Gastrocnemius medialis (tissue), 4 donors: ENCODE results near the gene GLB1L2. TPM values are rescaled to one million over a fixed set of nuclear protein-coding genes. Genes with fewer than 3 reads are reported as not detected.

Source experiments
- ATAC-seq, 2 donors: fragments of 150-250 bp; one replicate each; pipeline ENCODE4 v1.9.1; 2016
- DNase-seq, 2 donors: peaks; one replicate each; pipeline ENCODE4 v3.0.0-alpha.2; 2019
- H3K27ac ChIP-seq, 4 donors: fragments of 200-600 bp; sonication (generic); 1 replicate in 1 of 4; 2 replicates in 3 of 4; pipeline ENCODE4 v1.5.1; 2016 to 2018; ENCODE audit warnings: mild to moderate bottlenecking in 2 of 4, moderate library complexity in 1 of 4
- H3K27me3 ChIP-seq, 3 donors: fragments of 200-600 bp; sonication (generic) in 2 of 3; 1 replicate in 1 of 3; 2 replicates in 2 of 3; pipeline versions ENCODE4 v1.5.1 to v1.6.0; 2016 to 2019; ENCODE audit warnings: mild to moderate bottlenecking in 1 of 3, moderate library complexity in 1 of 3
- H3K36me3 ChIP-seq, 2 donors: fragments of 200-600 bp; sonication (generic) in 1 of 2; one replicate each; pipeline ENCODE4 v1.5.1; 2017 to 2018
- H3K4me1 ChIP-seq, 2 donors: fragments of 200-600 bp; sonication (generic) in 1 of 2; one replicate each; pipeline ENCODE4 v1.5.1; 2016 to 2017; ENCODE audit warnings: mild to moderate bottlenecking in 2 of 2
- H3K4me3 ChIP-seq, 4 donors: fragments of 200-600 bp; sonication (generic) in 3 of 4; 1 replicate in 1 of 4; 2 replicates in 3 of 4; pipeline ENCODE4 v1.5.1; 2016 to 2019; ENCODE audit warnings: mild to moderate bottlenecking in 2 of 4
- H3K9me3 ChIP-seq, 3 donors: fragments of 200-600 bp; sonication (generic) in 2 of 3; 1 replicate in 1 of 3; 2 replicates in 2 of 3; pipeline ENCODE4 v1.5.1; 2016 to 2019
- CTCF ChIP-seq, 5 experiments: fragments of 450-650 bp in 3 of 5; fragments of 200-600 bp in 2 of 5; sonication (generic) in 2 of 5; IDR thresholded peaks in 4 of 5; conservative IDR thresholded peaks in 1 of 5; 1 replicate in 4 of 5; 2 replicates in 1 of 5; pipeline ENCODE4 v1.5.1; 2016 to 2019; ENCODE audit warnings: antibody characterized with exemption in 5 of 5, mild to moderate bottlenecking in 3 of 5, moderate library complexity in 3 of 5
- POLR2A ChIP-seq, 2 donors: fragments of 450-650 bp; IDR thresholded peaks; one replicate each; pipeline ENCODE4 v1.6.1; 2017; ENCODE audit warnings: antibody characterized with exemption in 2 of 2, mild to moderate bottlenecking in 2 of 2, moderate library complexity in 2 of 2
- in situ Hi-C, 4 donors: fragments of 200-750 bp; cut with MboI; loops; one replicate each; pipeline versions ENCODE4 v1.15.0 to v1.8.0; 2017; ENCODE audit warnings: low sequenced_read_pairs in 4 of 4
- intact Hi-C: fragments of 100-400 bp; cut with DNase I; formaldehyde crosslinking; loops from one replicate; pipeline ENCODE4 v1.15.1; 2023; ENCODE audit warnings: low total_unique reads
- total RNA-seq, 4 donors: library from RNA; depleted of rRNA; stranded (reverse); fragments of >200 nt; gene quantifications; one replicate each; pipeline versions ENCODE4 v1.1.0 to v1.2.3, GENCODE V29; 2016

GLB1L2 gene
- total RNA-seq, 4 donors from 2014 or later, result 0.33 to 2.9 (median 0.76) TPM; not detected in 1

- Histone ChIP-seq H3K36me3 (no peaks in the 10 kb centered on the region), H3K4me1 (no peaks in the 10 kb centered on the region), H3K27me3 (no peaks in the 10 kb centered on the region), H3K27ac (no peak overlapping the region), H3K4me3 (no peak overlapping the region), H3K9me3 (no peaks in the 10 kb centered on the region)
- no peak for DNase-seq
- no peak for ATAC-seq
- intact Hi-C loops (no loop called here), in situ Hi-C loops (no loop called here)
- TF ChIP-seq POLR2A (IDR thresholded peaks at IDR 0.05) (no peak), CTCF (IDR thresholded peaks at IDR 0.05 in 4 of 5, conservative IDR thresholded peaks at IDR 0.05 in 1 of 5) (no peak)
Measured at GRCh38 chr11:134345237-134345550, 13.4 kb downstream of the GLB1L2 start.

- Histone ChIP-seq H3K4me3 (no peak overlapping the region), H3K9me3 (no peaks in the 10 kb centered on the region), H3K27ac (no peak overlapping the region), H3K4me1 (no peaks in the 10 kb centered on the region), H3K36me3 (no peaks in the 10 kb centered on the region), H3K27me3 (no peaks in the 10 kb centered on the region)
- in situ Hi-C loops, result no loop called here
- intact Hi-C loops, result no loop called here
- TF ChIP-seq CTCF (IDR thresholded peaks at IDR 0.05 in 4 of 5, conservative IDR thresholded peaks at IDR 0.05 in 1 of 5), result no peak
- TF ChIP-seq POLR2A (IDR thresholded peaks at IDR 0.05), result no peak
- ATAC-seq (no peak), DNase-seq (no peak)
Measured at GRCh38 chr11:134346101-134346975, 14.6 kb downstream of the GLB1L2 start.

- in situ Hi-C loops, result no loop called here
Measured at GRCh38 chr11:134346976-134347350, 15.2 kb downstream of the GLB1L2 start.

GRCh38 chr11:134347441-134347840, 15.7 kb downstream of the GLB1L2 start:
- H3K27ac ChIP-seq, result no peak overlapping the region
- in situ Hi-C loops (no loop called here), intact Hi-C loops (no loop called here)
- DNase-seq, result no peak
- TF ChIP-seq POLR2A (IDR thresholded peaks at IDR 0.05), result no peak
- no peak for TF ChIP-seq CTCF (IDR thresholded peaks at IDR 0.05 in 4 of 5, conservative IDR thresholded peaks at IDR 0.05 in 1 of 5)
- H3K36me3 ChIP-seq, result no peaks in the 10 kb centered on the region
- H3K27me3 ChIP-seq, result no peaks in the 10 kb centered on the region
- no peaks in the 10 kb centered on the region for H3K9me3 ChIP-seq
- no peak for ATAC-seq
- no peak overlapping the region for H3K4me3 ChIP-seq
- H3K4me1 ChIP-seq, result no peaks in the 10 kb centered on the region

More at GRCh38 chr11:134346976-134347350, 15.2 kb downstream of the GLB1L2 start:
- Histone ChIP-seq H3K36me3 (no peaks in the 10 kb centered on the region), H3K27me3 (no peaks in the 10 kb centered on the region), H3K4me1 (no peaks in the 10 kb centered on the region), H3K4me3 (no peak overlapping the region), H3K27ac (no peak overlapping the region), H3K9me3 (no peaks in the 10 kb centered on the region)
- intact Hi-C loops, result no loop called here
- TF ChIP-seq CTCF (IDR thresholded peaks at IDR 0.05 in 4 of 5, conservative IDR thresholded peaks at IDR 0.05 in 1 of 5) (no peak), POLR2A (IDR thresholded peaks at IDR 0.05) (no peak)
- ATAC-seq, result no peak
- no peak for DNase-seq
